GM21576 (cell line): ENCODE data around the gene YY1.
"Not testable (repeated sequence)": the region's sequence is repeated elsewhere in the genome, so short reads cannot be mapped to it uniquely, and the experiment has no call there.

Experiments used
- ATAC-seq: cut with Tn5 transposase; IDR thresholded peaks from one replicate; pipeline ENCODE4 v1.9.1; 2021; ENCODE audit warnings: mild to moderate bottlenecking, moderate library complexity; ENCODE audit not compliant: unreplicated experiment

Gene YY1

DNA sequence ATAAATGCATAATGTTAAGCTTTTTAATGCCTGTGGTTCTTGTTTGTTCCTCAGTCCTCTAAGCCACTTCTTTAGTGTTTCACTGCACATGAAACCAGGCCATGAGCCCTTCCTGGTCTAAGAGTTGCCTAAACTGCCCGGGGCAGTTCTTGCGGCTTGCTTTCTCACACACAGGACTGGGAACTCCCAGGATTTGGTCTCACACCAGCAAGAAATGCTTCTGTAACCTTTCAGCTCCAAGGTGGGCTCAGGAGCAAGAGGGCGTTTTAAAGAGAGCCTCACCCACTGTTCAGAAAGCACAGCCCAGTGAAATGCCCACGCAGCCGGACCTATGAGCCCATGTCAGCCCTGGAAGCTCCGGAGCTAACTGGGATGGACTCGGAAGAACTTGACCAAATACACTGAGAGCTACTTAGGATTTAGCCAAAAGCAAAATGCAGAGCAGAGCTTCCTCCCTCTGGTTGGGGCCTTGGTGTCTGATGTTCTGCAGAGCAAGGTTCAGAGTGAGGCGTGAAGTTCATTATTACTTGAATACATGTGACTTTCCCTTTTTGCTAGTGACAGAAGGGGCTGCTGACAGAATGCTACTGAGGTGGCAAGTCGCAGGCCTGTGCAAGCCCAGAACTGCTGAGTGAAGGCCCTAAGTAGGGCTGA is 43.9 kb downstream of the YY1 start:
- ATAC-seq, result no peak

DNA sequence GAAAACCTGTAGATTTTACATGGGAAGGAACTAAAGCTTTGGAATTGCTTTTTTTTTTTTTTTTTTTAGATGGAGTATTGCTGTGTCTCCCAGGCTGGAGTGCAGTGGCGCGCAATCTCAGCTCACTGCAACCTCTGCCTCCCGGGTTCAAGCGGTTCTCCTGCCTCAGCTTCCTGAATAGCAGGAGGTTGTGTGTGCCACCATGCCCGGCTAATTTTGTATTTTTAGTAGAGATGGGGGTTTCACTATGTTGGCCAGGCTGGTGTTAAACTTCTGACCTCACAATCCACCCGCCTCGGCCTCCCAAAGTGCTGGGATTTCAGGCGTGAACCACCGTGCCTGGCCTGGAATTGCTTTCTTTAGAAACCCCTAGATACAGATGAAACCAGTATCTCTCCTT is 44.5 kb downstream of the YY1 start:
- ATAC-seq, result not testable (repeated sequence)

DNA sequence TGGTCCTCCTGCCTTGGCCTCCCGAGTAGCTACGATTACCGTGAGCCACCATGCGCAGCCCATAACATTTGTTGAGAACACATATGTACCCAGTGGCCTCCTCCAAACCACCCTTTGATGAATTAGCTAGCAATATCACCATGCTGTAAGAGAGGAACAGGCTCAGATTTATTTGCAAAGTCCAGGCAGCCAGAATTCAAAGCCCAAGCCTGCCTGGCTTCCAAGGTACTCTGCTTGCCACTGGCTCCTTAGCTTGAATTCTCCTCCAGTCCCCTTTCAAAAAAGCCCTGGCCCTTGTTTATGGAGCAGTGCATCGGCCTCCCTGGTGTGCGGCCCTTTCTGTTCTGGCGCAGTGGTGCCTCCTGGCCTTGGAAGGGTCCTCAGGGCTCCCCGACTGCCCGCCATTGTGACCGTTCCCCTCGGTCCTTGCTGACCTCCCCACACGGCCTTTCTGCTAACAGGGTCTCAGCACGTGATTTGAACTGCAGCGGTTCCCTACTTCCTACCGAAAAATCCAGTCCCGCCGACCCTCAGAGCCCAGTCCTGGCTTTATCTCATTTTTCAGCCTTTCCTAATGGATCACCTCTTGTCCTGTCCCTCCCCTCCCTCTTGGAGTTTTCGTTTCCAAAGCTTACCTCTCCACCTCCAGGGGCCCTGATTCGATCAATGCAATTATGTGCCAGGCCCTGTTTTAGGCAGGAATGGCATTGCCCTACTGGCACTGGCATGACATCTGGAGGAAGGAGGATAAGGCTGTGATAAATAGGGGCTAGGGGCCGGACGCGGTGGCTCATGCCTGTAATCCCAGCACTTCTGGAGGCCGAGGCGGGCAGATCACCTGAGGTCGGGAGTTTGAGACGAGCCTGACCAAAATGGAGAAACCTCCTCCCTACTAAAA is 45.3 kb downstream of the YY1 start:
- ATAC-seq, result no peak

DNA sequence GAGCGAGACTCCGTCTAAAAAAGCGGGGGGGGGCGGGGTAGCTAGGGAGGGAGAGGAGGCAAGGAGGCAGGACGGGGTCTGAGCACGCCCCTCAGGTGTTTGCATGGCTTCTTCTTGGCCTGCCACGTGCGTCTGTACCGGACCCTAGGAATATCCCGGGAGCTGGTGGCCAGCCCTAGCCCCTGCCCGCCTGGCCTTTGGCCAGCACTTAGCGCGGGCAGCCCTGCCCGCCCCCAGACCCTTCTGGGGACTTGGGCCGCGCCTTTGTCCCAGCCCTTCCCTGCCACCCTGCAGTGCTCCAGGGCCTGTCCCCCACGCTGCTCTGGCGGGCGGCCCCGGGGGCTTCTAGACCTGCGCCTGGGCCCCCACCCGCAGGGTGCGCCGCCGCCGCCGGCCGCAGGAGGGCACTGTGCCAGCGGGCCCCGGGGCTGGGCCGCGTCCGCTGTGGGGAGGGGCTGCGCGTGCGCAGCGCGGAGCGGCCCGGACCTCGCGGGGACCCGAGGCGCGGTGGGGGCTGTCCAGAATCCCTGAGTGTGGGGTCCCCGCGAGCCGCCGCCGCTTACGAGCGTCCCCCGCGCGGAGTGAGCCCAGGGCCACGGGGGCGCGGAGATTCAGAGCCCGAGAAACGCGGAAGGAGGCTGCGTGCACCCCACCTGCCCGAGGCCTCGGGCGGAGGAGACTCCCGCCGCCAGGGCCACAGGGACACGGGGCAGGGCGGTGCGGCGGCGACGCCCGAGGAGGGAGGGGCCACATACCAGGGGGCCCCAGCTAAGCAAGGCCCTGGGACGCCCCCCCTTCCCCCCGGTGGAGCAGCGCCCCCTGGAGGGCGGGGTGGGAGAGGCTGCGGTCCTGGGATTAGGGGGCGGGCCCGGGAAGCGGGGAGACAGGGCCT is 46.3 kb downstream of the YY1 start:
- peak; percentile 79 for ATAC-seq

DNA sequence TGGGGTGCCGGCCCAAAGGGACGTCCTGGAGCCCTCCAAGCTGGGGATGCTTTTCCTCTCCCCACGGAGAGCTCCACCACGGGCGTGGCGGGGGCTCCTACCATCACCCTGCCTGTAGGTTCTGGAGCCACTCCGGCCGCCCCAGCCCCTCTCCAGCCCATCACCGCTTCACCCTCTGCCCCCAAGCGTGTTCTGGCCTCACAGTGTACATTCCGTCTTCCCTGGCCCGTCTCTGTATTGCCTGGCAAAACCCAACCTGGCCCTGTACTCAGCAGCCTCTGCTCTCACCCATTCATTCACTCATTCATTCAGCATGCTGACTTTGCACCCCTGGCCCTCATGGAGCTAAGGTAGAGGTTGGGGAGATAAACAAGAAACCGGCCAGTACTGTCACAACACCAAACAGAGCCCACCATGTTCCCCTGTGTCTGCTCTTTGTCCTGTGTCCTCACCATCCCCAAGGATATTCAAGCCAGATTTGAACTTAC is 47.0 kb downstream of the YY1 start:
- ATAC-seq, result no peak

DNA sequence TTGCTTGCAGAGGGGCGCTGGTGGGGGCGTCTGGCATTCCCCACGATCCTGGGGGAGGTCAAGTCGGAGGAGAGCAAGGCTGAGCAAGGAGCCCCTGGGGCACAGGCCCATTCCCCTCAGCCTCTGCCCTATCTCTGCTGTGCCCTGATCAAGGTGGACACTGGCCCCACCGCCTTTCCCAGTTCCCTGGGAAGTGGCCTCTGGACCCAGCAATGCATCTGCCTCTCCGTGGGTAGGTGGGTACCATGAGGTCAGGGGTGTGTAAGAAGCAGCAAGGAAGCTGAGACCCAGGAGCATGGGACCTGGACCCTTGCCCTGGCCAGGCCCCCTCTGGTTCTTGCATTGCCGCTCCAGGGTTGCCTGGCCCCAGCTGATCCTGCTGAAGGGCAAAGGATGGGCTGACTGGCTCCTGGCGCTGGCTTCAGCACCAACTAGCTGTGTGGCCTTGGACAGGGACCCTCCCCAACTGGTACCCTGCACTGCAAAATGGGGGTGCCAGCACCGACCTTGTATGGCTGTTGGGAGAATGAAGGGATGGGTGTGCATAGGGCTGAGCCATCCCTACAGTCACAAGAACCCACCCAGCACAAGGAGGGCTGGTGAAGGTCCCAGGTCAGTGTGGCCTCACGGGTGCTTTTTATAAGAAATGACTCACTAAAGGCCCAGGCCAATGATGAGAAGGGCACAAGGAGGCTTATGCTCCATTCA is 47.7 kb downstream of the YY1 start:
- ATAC-seq, result no peak

DNA sequence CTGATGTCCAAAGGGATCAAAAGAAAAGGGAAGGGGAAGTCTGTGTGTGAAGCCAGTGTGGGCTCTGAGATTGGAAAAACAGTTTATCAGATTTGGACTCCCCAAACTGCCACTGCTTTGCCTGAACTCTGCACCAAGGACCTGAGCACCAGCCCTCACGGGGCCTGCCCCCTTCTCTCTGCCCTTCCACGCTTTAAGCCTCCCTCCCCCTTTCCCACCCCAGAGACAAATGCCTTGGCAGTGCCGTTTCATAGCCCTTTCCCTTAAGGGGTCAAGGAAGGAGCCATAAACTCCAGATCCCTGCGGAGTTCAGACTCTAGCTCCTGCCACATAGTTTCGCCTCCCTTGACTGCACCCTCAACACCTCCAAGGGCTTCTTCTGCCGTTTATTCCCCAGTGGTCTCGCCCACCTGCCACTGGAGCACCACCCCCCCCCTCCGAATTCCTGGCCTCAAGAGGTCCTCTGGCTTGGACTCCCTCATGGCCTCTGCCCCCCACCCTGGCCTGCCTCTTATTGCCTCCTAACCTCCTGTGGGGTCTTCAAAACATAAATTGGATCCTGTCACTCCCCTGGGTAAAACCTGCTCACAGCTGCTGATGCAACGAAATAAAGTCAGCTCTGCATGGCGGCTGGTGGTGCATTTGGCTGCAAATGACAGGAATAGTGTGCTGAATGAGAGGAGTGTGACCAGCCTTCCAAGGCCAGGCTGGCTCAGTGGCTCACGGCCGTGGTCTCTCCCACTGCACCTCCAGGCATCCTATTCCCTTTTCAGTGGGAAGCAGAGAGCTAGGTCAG is 48.5 kb downstream of the YY1 start:
- no peak for ATAC-seq

DNA sequence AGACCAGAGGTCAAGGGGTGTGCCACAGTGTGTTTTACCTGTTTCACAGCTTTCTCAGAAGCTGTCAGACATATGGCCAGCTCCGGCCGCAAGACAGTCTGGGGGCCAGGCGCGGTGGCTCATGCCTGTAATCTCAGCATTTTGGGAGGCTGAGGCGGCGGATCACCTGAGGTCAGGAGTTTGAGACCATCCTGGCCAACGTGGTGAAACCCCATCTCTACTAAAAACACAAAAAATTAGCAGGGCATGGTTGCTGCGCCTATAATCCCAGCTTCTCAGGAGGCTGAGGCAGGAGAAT is 49.0 kb downstream of the YY1 start:
- not testable (repeated sequence) for ATAC-seq

DNA sequence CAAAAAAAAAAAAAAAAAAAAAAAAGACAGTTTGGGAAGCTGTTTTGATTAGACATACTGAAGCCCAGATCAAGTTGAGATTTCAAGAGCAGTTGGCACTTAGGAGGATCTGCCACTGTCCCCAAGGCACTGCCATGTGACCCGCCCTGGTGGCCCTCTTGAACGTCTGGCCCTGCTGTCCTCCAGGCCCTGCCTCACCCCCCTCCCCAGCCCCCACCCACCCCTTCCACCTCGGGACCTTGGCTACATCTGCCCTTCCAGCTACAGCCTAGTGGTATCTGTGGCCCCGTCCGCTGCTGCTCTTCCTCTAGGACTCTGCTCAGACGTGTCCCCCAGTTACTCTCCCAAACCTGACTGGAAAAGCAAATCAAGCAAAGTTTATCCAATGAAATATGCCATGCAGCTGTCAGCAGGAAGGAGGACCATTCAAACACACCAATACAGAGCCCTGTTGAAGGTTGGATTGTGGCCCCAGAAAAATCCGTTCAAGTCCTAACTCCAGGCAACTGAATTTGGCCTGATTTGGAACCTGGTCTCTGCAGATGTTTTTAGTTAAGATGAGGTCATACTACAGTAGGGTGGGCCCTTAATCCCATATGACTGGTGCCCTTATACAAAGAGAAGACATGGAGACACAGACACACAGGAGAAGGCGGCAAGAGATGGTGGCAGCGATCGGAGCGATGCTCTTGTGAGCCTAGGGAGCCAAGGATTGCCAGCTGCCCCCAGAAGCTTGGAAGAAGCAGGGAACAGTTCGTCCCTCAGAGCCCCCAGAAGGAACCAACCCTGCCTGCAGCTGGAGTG is 49.6 kb downstream of the YY1 start:
- ATAC-seq, result no peak

DNA sequence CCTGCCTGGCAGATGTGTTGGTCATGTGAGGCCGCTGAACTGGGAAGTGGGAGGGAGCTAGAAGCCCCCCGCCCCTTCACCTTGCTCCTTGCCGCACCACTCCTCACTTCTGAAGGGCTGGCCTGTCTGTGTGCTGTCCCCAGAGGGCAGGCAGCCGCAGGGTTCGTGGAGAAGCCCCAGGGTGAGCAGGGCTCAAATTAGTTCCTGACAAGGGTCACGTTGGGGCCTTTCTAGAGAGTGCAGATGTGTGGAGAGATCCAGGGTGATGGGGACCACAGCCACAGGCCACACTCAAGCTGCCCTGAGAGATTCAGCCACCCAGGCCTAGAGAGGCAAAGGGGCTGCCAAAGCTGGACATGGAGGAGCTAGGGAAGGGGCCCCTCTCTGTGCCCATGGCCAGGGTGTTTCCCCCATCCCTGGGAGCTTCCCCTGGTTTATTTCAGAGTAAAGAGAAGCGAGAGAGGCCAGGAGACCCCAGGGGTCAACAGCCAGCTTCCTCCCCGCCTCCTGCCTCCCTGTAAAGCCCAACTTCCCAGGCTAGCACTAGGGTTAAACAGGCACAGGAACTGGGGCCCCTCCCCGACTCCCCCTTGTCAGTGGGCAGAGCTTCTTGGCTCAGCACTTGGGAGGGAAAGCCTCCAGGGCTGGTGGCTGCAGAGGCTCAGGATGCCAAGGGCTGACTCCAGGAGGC is 51.1 kb downstream of the YY1 start:
- ATAC-seq, result no peak

DNA sequence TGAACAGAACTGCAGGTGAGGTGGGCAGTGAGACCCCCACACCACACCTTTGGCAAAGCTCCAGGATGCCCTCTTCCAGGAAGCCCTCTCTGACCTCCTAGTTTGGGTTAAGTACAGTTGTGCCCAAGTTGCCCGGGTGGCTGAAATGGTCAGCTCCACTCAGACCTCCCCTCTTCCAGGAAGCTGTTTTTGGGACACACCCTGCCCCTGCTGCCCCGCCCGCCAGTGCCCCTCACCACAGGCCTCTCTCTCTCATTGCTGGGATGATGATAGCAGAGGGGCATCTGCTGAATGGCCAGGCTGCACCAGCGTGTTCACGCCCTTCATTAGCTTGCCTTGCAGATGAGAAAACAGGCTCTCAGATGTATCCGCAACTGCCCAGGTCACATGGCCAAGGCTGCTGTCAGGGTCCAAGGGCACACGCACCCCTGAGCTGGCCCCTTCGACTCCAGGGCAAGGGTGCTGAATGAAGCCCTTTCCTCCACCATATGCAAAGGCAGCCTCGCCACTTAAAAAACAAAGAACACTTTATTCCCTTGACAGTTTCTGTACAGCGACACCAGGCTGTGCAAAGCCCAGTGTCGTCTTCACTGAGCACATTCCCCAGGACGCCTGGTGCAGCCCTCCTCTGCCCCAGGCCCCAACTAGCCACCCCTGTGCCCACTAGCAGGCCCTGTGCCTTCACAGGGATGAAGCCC is 51.8 kb downstream of the YY1 start:
- ATAC-seq, result no peak

DNA sequence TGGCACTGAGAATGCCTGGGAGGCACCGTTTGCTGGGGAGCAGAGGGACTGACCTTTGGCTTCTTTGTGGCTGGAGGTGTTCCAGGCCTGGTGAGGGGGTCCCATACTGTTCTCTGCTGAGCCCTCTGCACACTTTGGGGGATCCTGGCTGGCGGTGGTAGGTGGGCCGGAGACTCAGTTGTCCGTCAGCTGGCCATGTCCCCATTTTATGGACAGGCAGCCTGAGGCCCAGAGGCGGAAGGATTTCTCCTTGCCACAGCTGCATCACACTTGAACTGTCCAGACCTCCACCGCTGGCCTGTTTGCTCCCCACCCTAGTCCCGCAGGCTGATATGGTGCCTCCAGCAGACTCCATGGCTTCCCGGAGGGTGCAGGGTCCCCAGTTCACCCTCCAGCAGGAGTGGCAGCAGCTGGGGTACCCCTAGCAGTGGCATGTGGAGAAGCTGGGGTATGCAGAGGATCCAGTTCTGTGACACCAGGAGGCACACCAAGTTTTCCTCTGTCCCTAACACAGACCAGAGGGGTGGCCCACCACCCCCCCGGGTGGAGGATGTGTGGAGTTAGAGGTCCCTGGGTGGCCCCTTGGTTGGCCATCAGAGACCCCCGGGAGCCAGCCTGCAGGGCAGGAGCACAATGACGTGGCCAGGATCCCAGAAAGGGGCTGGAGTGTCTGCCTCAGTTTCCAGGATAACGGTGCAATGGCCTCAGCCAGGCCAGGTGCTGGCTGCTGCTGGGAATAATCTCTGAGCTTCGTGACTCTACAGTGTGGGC is 52.5 kb downstream of the YY1 start:
- no peak for ATAC-seq

DNA sequence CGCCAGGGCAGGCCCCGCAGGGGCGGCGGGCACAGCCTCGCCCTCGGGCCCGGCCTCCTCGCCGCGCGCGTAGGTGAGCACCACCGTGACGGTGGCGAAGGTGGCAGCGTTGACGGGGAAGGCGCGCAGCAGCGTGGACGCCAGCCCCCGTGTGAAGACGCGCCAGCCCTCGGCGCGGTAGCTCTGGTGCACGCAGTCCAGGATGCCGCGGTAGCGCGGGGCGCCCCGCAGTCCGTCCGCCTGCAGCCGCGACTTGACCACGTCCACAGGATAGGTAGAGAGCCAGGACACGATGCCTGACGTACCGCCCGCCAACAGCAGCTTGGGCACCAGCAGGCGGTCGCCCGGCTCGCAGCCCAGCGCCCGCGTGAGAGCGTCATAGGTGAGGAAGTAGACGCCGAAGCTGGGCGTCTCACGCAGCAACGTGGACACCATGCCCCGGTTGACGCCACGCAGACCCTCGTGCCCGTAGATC is 53.4 kb downstream of the YY1 start:
- no peak for ATAC-seq

DNA sequence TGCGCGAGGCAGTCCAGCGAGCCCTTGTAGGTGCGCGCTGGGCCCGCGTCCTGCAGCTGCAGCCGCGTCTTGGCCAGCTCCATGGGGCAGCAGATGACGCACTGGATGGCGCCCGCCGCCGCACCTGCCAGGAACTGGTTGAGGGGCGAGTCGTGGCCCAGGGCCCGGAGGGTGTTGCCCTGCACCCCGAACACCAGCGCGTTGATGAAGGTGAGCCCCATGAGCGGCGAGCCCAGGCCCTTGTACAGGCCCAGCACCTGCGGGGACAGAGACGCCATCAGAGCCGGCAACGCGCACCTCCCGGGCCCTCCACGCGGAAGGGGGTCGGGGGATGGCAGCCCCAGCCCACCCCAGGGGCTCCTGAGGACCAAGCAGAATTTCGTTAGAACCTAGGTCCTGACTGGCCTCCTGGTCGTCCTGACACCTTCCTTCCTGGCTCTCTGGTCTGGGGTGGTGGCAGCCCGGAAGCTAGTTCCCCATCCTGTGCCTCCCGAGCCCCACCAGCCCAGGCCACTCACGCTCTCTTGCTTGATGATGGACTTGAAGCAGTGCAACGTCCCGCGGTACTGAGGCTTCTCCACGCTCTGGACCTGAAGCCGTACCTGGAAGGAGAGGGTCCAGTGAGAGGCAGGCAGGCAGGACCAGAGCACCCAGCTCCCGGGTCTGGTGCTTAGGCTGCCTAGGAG is 54.0 kb downstream of the YY1 start:
- ATAC-seq, result no peak

DNA sequence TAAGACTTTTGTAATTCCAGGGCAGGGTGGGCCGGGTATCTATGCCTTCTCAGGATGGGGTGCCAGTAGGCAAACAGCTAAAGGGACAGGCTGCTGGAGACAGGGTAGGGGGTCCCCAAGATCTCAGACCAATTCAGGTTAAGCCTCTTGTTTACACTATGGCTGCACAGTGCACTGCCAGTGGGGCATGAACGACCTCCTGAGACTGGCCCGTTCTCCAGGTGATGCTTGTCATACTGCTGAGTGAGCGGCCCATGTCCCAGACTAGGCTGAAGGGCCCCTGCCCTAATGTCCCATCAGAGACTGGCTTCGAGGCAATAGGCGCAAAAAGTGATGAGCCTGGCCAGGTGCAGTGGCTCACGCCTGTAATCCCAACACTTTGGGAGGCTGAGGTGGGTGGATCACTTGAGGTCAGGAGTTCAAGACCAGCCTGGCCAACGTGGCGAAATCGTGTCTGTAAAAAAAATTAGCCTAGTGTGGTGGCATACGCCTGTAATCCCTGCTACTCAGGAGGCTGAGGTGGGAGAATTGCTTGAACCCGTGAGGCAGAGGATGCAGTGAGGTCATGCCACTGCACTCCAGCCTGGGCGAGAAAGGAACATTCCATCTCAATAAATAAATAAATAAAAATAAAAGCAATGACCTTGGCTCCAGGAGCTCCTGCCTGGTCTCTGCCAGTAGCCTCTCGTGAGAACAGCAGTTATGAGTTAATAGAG is 54.7 kb downstream of the YY1 start:
- no peak for ATAC-seq
